GM21423 (cell line): ENCODE measurements around the gene OGG1.

Source experiments
- ATAC-seq: cut with Tn5 transposase; IDR thresholded peaks from one replicate; pipeline ENCODE4 v1.9.1; 2021; ENCODE audit warnings: mild to moderate bottlenecking, moderate library complexity; ENCODE audit not compliant: unreplicated experiment

Gene OGG1

DNA sequence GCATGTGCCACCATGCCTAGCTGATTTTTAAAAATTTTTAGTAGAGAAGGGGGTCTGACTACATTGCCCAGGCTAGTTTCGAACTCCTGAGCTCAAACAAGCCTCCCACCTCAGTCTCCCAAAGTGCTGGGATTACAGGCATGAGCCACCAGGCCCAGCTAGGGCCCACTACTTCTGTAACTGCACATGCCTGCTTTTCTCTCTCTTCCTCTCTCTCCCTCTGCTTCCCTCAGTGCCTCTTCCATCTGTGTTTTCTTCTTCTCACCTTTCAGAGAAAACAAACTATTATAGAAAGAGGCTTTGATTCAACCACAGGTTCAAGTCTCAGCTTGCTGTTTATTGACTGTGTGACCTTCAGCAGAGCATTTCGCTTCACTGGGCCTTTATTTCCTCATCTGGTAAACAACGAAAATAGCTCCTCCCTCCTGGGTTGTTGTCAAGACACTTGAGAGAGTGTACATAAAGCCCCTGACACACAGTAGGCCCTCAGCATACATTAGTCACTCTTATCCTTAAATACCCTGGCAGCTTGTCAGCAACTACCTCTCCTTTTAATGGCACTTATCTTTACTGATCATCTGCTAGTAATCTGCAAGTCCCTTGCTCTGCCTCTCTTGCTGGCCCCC lies 32.3 kb downstream of the OGG1 start:
- ATAC-seq: no peak

DNA sequence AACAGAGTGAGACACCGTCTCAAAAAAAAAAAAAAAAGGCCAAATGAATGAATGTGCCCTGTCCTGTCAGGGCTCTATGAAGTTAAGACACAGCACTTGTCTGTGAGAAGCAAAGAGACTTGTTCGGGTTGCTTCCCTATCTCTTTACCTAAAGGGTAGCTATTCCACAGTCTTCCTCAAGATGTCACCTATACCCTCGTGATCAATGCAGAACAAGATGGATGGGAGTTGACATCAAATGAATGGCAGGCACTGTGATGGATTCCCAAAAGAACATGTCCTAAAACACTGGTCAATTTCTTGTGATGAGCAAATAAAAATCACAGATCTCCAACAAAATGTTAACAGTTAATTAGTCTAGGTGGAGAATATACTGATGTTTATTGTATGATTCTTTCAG lies 33.0 kb downstream of the OGG1 start:
- ATAC-seq: no peak

DNA sequence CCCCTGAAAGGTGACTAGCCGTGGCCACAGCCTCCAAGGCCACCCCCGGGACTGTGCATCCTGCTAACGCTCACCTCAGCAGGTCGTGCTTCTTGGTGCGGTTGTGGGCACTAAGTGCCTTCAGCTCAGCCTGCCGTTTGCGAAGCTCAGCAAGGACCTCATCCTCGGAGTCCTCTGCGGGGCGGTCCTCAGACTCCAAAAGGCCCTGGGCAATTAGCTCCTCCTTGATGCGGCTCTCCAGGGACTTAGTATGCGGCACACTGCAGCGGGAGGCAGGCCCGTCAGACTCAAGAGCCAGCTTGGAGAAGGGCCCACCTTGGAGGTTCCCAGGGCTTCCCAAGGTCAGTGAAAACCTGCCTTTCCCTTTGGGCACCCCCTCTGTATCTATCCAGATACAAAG lies 34.2 kb downstream of the OGG1 start:
- no peak for ATAC-seq

DNA sequence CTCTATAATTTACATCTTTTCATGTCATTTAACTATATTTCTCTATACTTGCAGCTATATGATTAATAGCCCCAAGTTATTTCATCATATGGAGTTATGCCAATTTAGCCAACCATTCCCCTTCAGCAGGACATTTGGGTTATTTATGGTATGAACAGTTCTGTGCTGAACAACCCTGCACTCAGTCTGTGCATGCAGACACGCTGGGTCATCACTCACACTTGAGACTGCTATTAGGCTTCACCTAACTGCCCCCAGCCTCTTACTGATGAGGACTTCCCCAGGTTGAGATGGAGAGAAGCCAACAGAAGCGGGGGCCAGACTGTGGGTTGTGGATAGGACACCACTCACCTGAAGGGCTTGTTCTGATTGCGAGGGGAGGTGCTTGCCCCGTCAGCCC lies 35.2 kb downstream of the OGG1 start:
- no peak for ATAC-seq

DNA sequence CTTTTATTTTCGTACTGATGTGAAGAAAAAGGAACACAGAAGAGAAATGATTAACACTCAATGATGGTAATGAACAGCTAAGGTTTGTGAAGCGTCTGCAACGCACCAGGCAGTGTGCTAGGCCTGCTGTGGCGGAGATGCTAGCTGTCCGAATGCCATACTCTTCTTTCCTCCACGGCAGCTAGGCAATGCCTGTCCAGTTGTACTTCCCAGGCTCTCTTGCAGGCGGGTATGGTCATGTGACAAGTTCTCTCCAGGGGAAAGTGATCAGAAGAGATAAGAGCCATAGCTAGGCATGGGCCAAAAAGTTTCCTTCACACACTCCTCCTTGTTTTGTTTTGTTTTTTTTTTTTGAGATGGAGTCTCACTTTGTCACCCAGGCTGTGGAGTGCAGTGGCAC lies 35.9 kb downstream of the OGG1 start:
- no peak for ATAC-seq

DNA sequence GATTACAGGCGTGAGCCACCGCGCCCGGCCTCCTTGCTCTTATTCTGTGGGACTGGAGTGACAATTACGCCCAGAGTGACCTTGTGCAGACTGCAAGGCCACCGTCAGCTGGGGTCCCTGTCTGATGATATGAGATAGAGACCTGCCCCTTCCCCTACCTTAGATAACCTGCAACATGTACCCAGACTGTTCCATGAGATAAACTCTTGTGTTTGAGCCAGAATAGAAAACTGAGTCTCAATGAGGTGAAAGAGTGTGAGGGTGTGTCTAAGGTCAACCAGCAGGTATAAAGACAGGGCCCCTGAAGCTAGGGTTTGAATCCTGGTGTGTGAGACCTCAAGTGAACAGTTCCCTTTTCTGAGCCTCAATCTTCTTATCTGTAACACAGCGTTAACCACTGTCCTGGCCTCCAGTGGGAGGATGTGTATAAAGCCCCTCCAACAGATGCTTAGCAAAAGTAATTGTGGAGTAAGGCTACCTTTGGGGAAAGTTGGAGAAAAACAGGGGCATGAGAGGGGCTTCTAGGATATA lies 36.5 kb downstream of the OGG1 start:
- no peak for ATAC-seq

DNA sequence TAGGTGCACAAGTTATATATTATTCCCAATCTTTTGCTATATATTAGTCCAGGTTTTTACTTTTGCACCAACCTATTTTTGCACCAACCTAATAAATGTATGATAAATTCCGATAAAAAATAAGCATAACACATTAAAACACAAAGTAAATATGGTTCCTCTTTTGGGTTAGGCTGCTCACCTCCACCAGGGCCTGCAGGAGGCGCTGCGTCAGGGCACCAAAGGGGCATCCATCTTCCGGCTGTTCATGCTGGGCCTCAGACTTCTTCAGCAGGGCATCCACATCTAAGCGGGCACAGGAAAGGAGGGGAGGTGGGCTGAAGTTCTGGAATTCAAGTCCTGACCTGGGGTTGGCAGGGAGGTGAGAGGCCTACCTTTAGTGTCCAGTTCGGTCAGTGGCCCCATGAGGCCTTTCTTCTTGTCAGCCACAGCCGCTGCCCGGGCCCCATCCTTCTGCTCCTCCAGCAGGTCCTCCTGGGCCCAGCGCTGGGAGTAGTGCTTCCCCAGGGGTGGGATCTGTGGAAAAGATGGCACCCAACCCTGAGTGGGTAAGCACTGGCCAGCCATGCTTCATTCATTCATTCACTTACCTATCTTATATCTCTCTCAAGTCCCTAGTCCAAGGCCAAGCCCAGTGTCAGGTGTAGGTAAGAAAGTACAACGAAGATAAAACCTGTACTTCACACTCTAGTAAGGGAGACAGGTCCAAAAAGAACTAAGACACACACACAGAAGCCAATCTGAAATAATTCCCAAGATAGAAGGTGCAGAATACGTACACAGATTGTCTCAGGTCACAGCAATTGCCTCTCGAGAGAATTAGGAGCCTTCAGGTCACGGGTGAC lies 37.3 kb downstream of the OGG1 start:
- ATAC-seq: no peak

DNA sequence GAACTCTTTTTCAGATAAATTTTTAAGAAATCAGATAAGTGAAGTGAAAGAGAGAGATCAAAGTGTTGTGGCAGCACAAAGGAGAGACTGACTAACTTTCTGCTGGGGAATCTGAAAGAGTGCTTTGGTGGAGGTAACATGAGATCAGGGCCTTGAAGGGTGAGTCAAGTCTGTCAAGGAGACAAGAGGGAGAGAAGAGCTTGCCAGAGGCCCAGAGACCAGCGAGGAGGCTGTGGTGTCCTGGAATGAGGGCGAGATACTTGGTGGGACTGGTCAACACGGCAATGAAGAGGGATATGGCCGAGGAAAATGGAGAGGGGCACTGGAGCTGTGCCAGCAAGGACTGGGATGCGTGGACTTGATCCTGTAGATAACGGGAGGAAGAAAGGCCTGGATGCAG lies 38.0 kb downstream of the OGG1 start:
- ATAC-seq: no peak

DNA sequence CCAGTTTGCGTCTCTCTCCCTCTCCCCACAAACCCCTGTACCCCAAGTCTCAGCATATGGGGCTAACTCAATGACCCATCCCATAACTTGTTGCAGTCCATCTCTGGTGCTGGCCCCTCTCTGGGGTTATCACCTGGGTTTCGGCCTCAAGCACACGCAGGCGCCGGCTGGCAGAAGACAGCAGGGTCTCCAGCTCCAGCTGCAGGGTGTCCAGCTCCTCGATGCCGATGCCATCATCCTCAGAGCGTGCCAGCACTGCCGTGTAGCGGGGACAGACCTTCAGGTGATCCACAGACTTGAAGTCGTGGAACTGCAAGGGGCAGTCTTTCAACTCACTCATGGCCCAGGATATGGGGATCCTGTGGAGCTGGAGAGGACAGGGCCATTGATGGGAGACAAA lies 41.4 kb downstream of the OGG1 start:
- no peak for ATAC-seq

DNA sequence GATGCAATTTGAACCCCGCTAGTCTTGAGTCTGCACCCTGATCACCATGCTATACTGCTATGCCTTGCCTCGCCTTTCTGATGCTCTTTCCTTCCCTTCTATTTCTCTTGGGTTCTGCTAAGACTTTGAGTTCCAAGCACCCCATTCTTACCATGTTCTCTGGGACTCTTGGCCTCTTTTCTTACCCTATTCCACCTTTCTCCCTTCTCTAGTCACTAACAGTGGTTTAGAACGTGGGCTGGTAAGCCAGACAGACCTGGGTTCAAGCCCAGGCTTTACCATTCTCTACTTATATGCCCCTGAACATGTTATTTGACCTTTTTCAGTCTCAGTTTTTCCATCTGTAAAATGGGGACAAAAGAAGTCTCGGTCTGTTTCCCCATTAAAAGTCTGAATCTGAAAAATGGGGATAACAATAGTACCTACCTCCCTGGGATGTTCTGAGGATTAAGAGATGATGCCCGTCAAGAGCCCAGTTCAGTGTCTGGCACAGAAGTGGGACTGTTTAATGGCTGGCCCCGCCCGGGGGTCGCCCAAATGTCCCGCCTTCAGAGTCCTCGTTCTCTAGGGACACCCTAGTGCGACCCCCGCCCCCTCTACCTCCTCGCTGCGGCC lies 42.1 kb downstream of the OGG1 start:
- no peak for ATAC-seq

DNA sequence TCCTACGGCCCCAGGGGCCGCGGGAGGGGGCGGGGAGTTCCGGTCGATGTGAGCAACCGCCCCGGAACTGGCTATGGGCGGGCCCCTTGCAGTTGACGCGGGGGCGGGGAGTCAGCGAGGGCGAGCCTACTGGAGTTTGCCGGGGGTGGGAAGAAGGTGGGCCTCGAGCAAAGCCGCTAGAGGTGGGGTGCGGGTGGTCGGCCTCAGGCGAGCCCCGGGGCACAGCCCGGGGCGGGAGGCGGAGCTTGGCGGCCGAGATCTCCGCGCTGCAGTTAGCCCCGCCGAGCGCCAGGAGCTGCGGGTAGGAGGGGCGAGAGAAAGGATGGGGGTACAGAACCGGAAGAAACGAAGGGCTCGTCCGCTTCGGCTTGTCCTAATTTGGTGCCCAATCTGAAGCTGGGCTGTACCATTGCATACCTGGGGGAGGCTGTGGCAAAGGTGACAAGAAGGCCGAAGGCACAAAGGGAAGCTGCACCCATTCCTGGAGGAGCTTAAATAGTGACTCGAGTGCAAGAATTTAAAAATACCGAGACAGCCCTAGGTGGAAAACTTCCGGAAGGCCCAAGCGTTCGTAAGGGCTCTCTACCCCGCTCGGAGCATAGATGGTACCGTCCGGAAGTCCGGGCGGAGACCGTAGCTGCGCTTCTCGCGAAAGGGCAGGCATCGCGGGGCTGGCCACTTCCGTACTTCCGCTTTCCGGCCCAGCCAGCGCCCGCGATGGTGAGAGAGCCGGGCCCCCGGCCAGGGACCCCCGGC lies 42.8 kb downstream of the OGG1 start, which contains the start of the genes ARPC4 and TADA3:
Gene ARPC4, plus strand, starts transcription at position 678 of the 756 bp plus-strand sequence. Its CDS starts 40 bp downstream, at position 718.
Gene TADA3, minus strand, starts transcription at position 69 of the 756 bp plus-strand sequence. CDS start 1,007 bp downstream, outside the sequence.
- ATAC-seq: peak; percentile 79

DNA sequence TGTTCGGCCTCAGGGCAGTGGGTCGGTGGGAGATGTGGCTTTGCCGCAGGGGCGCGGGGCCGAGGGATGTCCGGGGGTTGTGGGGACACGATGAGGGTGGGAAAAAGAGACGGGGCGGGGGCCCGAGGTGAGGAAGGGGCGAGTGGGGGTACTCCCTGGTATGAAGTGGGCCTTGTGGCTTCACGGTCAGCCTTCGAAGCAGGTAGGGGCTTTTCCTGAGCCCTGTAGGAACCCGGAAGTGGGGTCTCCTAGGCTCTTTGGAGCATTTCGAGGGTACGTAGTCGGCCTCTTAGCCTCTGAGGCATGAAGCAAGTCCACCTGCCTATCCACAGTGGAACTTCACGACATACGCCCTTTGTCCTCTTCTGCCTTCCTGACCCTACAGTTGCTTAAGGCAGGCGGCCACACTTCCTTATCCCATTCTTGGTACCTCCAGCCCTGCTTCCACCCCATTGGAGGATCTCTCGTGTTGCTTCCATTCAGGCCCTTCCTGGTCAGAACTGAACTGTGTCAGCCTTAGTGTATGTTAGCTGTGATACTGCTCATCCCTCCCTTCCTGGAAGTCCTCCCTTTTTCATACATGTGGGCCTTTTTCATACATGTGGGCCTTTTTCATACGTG lies 43.5 kb downstream of the OGG1 start:
- ATAC-seq: no peak

DNA sequence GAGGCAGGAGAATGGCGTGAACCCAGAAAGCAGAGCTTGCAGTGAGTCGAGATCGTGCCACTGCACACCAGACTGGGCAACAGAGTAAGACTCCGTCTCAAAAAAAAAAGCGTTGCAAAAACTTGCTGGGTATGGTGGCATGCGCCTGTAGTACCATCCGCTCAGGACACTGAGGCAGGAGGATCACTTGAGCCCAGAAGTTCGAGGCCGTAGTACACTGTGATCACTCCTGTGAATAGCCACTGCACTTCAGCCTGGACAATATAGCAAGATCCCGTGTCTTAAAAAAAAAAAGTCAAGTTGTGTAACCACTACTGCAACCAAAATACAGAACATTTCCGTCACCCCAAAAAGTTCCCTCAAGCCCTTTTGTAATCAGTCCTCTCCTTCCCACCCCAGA lies 44.6 kb downstream of the OGG1 start:
- no peak for ATAC-seq

DNA sequence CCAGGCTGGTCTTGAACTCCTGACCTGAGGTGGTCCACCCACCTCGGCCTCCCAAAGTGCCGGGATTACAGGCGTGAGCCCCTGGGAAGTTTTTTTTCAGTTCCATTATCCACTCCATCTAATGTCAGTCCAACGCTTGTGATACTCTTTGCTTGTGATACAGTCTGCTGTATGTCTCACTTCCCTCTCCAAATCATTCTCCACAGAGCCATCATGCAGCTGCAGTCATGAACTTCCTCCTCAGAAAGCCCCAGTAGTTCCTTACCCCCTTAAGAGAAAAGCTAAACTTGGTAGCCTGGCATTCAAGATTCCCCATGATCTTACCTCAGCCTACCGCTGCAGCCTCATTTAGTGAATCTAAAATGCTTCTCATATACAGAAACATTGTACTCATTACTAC lies 45.5 kb downstream of the OGG1 start:
- ATAC-seq: no peak

DNA sequence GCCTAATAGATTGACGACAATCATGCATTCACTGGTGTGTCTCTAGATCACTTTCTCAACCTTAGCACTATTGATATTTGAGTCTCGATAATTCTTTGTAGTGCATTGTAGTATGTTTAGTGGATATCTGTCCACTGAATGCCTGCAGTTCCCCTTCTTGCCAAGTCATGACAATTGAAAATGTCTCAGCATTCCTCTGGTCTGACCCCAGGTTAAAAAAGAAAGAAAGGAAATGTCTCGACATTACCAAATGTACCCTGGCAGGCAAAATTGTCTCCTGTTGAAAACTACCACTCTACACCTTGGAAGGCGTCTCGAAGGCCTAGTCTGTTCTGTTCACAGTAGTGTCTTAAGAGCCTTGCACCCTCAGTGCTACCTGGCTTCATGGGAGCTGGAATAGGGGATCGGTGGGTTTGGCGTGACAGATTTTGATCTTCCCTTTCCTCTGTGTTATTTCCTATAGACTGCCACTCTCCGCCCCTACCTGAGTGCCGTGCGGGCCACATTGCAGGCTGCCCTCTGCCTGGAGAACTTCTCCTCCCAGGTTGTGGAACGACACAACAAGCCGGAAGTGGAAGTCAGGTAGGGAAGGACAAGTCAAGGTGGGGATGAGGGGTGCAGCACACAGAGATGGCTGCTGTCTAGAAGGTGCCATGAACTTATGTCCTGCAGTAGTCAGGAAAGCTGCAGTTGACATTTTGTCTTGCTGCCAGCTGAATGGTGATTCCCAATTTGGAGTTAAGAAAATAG lies 47.6 kb downstream of the OGG1 start:
- ATAC-seq: no peak

DNA sequence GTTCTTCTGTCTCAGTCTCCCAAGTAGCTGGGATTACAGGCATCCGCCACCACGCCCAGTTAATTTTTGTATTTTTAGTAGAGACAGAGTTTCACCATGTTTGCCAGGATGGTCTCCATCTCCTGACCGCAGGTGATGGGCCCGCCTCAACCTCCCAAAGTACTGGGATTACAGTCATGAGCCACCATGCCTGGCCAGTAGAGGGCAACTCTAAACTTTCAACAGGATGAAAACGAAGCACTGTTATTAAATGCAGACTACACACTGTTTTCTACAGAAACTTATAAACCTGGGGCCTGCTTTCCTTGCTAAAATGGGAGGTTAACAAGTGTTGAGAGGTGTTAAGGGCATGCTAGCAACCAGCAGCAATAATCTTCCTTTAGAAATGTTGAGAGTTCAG lies 50.8 kb downstream of the OGG1 start:
- ATAC-seq: no peak

DNA sequence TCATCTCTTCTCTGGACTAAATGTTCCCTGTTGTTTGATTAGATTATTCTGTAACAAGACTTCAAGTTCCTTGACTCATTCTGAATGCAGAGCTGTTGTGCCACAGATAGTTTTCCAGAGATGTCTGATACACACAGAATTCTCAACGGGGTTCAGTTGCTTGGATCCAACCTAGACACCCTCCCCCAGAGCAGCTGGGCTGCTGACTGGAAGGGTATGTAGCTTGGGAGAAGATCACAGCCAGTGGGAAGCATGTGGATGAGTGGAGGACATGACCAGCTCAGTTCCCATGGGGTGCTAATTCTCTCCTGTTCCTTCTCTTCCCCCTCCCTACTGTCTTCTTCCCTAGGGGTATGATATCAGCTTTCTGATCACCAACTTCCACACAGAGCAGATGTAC lies 53.7 kb downstream of the OGG1 start:
- ATAC-seq: no peak

DNA sequence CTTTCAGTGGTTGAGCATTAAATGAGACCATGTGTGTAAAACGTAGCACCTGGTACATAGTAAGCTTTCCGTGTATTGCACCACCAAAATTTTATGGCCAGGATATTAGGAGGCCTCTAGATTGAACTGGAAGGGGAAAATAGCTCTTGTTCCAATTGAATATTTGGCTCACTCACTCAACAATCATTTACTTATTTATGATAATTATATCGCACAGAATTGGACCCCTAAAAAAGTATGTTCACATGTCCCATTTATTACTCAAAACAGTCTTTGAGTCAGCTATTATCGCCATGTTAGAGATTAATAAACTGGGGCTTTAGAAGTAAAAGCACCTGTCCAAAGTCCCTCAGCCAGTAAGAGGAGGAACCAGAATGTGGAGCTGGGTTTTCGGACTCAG lies 55.2 kb downstream of the OGG1 start:
- ATAC-seq: no peak

DNA sequence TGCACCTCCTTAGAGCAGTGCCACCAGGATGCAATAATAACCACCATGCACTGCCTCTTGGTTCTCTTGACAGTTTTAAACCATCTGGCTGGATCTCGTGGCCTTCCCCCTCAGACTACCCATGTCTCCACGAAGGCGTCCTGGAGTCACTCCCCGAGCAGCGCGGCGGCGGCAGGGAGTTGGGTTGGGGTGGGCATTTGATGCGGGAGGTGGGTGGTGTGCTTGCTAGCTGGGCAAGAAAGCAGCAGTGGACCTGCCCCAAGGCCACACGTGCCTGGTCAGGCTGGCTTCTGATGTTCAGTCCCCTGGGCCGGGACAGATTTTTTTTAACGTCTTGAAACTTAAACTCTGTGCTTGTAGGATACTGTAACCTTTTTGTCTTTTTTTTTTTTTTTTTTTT lies 56.4 kb downstream of the OGG1 start:
- no peak for ATAC-seq
